CD14-positive monocyte (primary cell): ENCODE results near the gene DPM3. TPM values are rescaled to one million over a fixed set of nuclear protein-coding genes. Genes with fewer than 3 reads are reported as not detected.

Experiments
- DNase-seq, 3 donors: peaks; one replicate each; pipeline ENCODE4 v3.0.0-alpha.2; 2011 to 2022
- H2AFZ ChIP-seq: 2 replicates; pipeline ENCODE4 v1.6.0; 2012; ENCODE audit warnings: mild to moderate bottlenecking, low read depth, low read length, inconsistent platforms; ENCODE audit not compliant: insufficient read depth, poor library complexity, severe bottlenecking
- H3K27ac ChIP-seq, 2 donors: 1 replicate in 1 of 2; 2 replicates in 1 of 2; pipeline ENCODE4 v1.5.1; 2012 to 2013; ENCODE audit warnings: low read length in 2 of 2, control low read depth in 1 of 2, inconsistent platforms in 1 of 2, low read depth in 1 of 2, mild to moderate bottlenecking in 1 of 2
- H3K27me3 ChIP-seq, 2 donors: one replicate each; pipeline versions ENCODE4 v1.6.0 to v1.6.1; 2011 to 2013; ENCODE audit warnings: low read length in 2 of 2; ENCODE audit not compliant: control insufficient read depth in 2 of 2, insufficient read depth in 2 of 2
- H3K36me3 ChIP-seq, 2 donors: replicated peaks in 1 of 2; 1 replicate in 1 of 2; 2 replicates in 1 of 2; pipeline versions ENCODE4 v1.5.1 to v1.6.1; 2012 to 2013; ENCODE audit warnings: low read length in 2 of 2, control low read depth in 1 of 2, inconsistent platforms in 1 of 2, mild to moderate bottlenecking in 1 of 2; ENCODE audit not compliant: insufficient read depth in 2 of 2, control insufficient read depth in 1 of 2
- H3K4me1 ChIP-seq, 2 donors: 1 replicate in 1 of 2; 2 replicates in 1 of 2; pipeline versions ENCODE4 v1.5.1 to v1.6.1; 2012 to 2013; ENCODE audit warnings: low read length in 2 of 2, control low read depth in 1 of 2, inconsistent platforms in 1 of 2, mild to moderate bottlenecking in 1 of 2, moderate library complexity in 1 of 2; ENCODE audit not compliant: insufficient read depth in 2 of 2, control insufficient read depth in 1 of 2
- H3K4me2 ChIP-seq: replicated peaks from 2 replicates; pipeline ENCODE3; 2012; ENCODE audit warnings: low read length, moderate library complexity, mild to moderate bottlenecking; ENCODE audit not compliant: poor library complexity, severe bottlenecking; ENCODE audit errors: extremely low read depth
- H3K4me3 ChIP-seq, 3 experiments: fragments of 200-600 bp in 1 of 3; sonication (generic) in 1 of 3; replicated peaks in 1 of 3; 1 replicate in 2 of 3; 2 replicates in 1 of 3; pipeline ENCODE4 v1.5.1; 2011 to 2013; ENCODE audit warnings: low read length in 3 of 3, mild to moderate bottlenecking in 3 of 3, control low read depth in 2 of 3, low read depth in 2 of 3, inconsistent platforms in 1 of 3, moderate library complexity in 1 of 3
- H3K79me2 ChIP-seq: 2 replicates; pipeline ENCODE4 v1.6.0; 2012; ENCODE audit warnings: mild to moderate bottlenecking, control low read depth, inconsistent platforms, low read length, moderate library complexity; ENCODE audit not compliant: insufficient read depth
- H3K9ac ChIP-seq: 2 replicates; pipeline ENCODE4 v1.6.0; 2017; ENCODE audit warnings: low read length, mild to moderate bottlenecking; ENCODE audit not compliant: insufficient read depth, poor library complexity, severe bottlenecking
- H3K9me3 ChIP-seq, 2 donors: replicated peaks in 1 of 2; 1 replicate in 1 of 2; 2 replicates in 1 of 2; pipeline versions ENCODE4 v1.5.1 to v1.6.1; 2012 to 2013; ENCODE audit warnings: low read length in 2 of 2, control low read depth in 1 of 2; ENCODE audit not compliant: control insufficient read depth in 1 of 2, insufficient read depth in 1 of 2
- H4K20me1 ChIP-seq: 2 replicates; pipeline ENCODE4 v1.6.0; 2012; ENCODE audit warnings: mild to moderate bottlenecking, low read length, control low read depth, moderate library complexity; ENCODE audit not compliant: insufficient read depth
- H3K27ac Mint-ChIP-seq, 7 donors: one replicate each; pipeline ENCODE4 v1.8.0; 2020; ENCODE audit warnings: mild to moderate bottlenecking in 7 of 7, mixed read lengths in 7 of 7, moderate library complexity in 6 of 7, inconsistent platforms in 2 of 7
- H3K27me3 Mint-ChIP-seq, 3 donors: one replicate each; pipeline ENCODE4 v1.8.0; 2021 to 2022; ENCODE audit warnings: low read depth in 3 of 3, mild to moderate bottlenecking in 3 of 3, mixed read lengths in 3 of 3, moderate library complexity in 3 of 3, inconsistent platforms in 1 of 3
- H3K36me3 Mint-ChIP-seq, 2 donors: one replicate each; pipeline ENCODE4 v1.8.0; 2020; ENCODE audit warnings: mixed read lengths in 2 of 2, inconsistent platforms in 1 of 2, mild to moderate bottlenecking in 1 of 2
- H3K4me1 Mint-ChIP-seq: one replicate; pipeline ENCODE4 v1.8.0; 2020; ENCODE audit warnings: mild to moderate bottlenecking, mixed read lengths
- H3K4me3 Mint-ChIP-seq, 2 donors: one replicate each; pipeline ENCODE4 v1.8.0; 2020; ENCODE audit warnings: mild to moderate bottlenecking in 2 of 2, mixed read lengths in 2 of 2, moderate library complexity in 1 of 2
- H3K9me3 Mint-ChIP-seq, 7 donors: one replicate each; pipeline ENCODE4 v1.8.0; 2020 to 2022; ENCODE audit warnings: mixed read lengths in 7 of 7, mild to moderate bottlenecking in 6 of 7, moderate library complexity in 6 of 7, inconsistent platforms in 2 of 7
- WGBS: methylation state at CpG from one replicate; pipeline ENCODE4 v1.1.5; 2013; ENCODE audit warnings: missing lambda C conversion rate; ENCODE audit not compliant: insufficient coverage; 5-methylcytosine and 5-hydroxymethylcytosine counted together
- intact Hi-C, 2 donors: fragments of 100-400 bp; cut with micrococcal nuclease; formaldehyde crosslinking; loops; one replicate each; pipeline versions ENCODE4 v1.15.0 to v1.15.1; 2023
- polyA plus RNA-seq, 3 donors: library from polyadenylated mRNA; depleted of rRNA in 1 of 3; unstranded in 2 of 3; stranded (reverse) in 1 of 3; fragments of 300-500 nt in 2 of 3; fragments of >200 nt in 1 of 3; fragmentation: Illumina TruSeq in 2 of 3; gene quantifications; 1 replicate in 2 of 3; 2 replicates in 1 of 3; pipeline ENCODE4 v1.2.3, GENCODE V29; 2012 to 2021
- TF ChIP-seq, protein P1 (sequence below): fragments of 200-600 bp; IDR thresholded peaks from one replicate; pipeline ENCODE4 v1.8.0; 2022; ENCODE audit warnings: antibody characterized with exemption, mild to moderate bottlenecking

DPM3 gene
- polyA plus RNA-seq, 3 donors: 99.9 to 141 (median 105) TPM

DNA sequence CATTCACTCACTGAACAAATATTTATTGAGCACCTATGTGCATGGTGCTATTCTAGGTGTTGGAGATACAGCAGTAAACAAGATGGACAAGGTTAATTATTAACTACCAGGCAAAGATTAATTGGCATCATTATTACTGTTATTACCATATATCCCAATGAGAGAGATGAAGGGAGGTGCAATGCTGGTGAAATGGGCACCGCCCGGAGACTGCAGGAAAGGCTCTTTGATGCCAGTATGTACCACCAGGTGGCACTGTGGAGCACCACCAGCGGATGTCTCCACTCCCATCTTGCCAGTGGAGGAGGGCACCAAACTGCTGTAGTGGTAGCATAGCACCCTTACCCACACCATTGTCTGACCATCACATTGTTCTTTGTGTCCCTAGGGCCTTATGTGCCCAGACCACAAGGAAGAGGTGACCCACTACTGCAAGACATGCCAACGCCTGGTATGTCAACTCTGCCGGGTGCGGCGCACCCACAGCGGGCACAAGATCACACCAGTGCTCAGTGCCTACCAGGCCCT lies 36.3 kb upstream of the DPM3 start:
- TF ChIP-seq, protein P1, sequence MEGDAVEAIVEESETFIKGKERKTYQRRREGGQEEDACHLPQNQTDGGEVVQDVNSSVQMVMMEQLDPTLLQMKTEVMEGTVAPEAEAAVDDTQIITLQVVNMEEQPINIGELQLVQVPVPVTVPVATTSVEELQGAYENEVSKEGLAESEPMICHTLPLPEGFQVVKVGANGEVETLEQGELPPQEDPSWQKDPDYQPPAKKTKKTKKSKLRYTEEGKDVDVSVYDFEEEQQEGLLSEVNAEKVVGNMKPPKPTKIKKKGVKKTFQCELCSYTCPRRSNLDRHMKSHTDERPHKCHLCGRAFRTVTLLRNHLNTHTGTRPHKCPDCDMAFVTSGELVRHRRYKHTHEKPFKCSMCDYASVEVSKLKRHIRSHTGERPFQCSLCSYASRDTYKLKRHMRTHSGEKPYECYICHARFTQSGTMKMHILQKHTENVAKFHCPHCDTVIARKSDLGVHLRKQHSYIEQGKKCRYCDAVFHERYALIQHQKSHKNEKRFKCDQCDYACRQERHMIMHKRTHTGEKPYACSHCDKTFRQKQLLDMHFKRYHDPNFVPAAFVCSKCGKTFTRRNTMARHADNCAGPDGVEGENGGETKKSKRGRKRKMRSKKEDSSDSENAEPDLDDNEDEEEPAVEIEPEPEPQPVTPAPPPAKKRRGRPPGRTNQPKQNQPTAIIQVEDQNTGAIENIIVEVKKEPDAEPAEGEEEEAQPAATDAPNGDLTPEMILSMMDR: peak; percentile 92
- peak; percentile 73 to 76 (median 73) for DNase-seq
- no peaks in the 10 kb centered on the region for H3K9me3 Mint-ChIP-seq
- H3K4me1 ChIP-seq: peaks cover 42 to 52% of the 10 kb centered on the region in 2 donors
- 63% methylated on average over 3 of the region's 8 CpGs for WGBS
- no peak overlapping the region for H3K27ac ChIP-seq
- intact Hi-C loops: no loop called here
- no peaks in the 10 kb centered on the region for H3K36me3 ChIP-seq
- H2AFZ ChIP-seq: no peak overlapping the region
- peaks cover 4 to 22% (median 21%) of the 10 kb centered on the region in 3 donors for H3K27me3 Mint-ChIP-seq
- H3K36me3 Mint-ChIP-seq: peaks cover 0 to under 1% of the 10 kb centered on the region in 2 donors
- no peak overlapping the region for H3K4me3 ChIP-seq
- peaks cover 48% of the 10 kb centered on the region for H3K4me1 Mint-ChIP-seq
- H3K4me3 Mint-ChIP-seq: no peak overlapping the region
- no peak overlapping the region for H3K4me2 ChIP-seq
- peak overlapping the region in 1 of 7 donors; percentile 30 for H3K27ac Mint-ChIP-seq
- no peaks in the 10 kb centered on the region for H3K27me3 ChIP-seq
- H4K20me1 ChIP-seq: no peaks in the 10 kb centered on the region
- H3K79me2 ChIP-seq: peaks cover 17% of the 10 kb centered on the region
- H3K9ac ChIP-seq: no peak overlapping the region
- no peaks in the 10 kb centered on the region for H3K9me3 ChIP-seq

DNA sequence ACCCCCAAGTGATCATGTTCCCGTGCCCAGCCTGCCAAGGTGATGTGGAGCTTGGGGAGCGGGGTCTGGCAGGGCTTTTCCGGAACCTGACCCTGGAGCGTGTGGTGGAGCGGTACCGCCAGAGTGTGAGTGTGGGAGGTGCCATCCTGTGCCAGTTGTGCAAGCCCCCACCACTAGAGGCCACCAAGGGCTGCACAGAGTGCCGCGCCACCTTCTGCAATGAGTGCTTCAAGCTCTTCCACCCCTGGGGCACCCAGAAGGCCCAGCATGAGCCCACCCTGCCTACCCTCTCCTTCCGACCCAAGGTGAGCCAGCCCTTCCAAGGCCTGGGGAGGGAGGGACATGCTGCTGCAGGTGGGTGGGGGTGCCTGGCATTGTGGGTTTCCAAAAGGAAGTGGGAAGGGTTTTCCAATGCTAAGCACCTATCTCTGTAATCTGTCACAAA lies 35.6 kb upstream of the DPM3 start:
- peaks cover 42 to 52% of the 10 kb centered on the region in 2 donors for H3K4me1 ChIP-seq
- no peak overlapping the region for H3K4me2 ChIP-seq

More for the DNA sequence above, 35.6 kb upstream of the DPM3 start:
- Histone ChIP-seq H3K79me2 (peaks cover 21% of the 10 kb centered on the region), H4K20me1 (no peaks in the 10 kb centered on the region), H3K4me3 (no peak overlapping the region), H3K36me3 (no peaks in the 10 kb centered on the region), H2AFZ (no peak overlapping the region), H3K9ac (no peak overlapping the region), H3K27ac (no peak overlapping the region), H3K27me3 (no peaks in the 10 kb centered on the region), H3K9me3 (no peaks in the 10 kb centered on the region)
- intact Hi-C loops: no loop called here
- TF ChIP-seq, protein P1: no peak
- Mint-ChIP-seq H3K27me3 (peaks cover 4 to 22% (median 21%) of the 10 kb centered on the region in 3 donors), H3K4me3 (no peak overlapping the region), H3K9me3 (no peaks in the 10 kb centered on the region), H3K27ac (no peak overlapping the region), H3K36me3 (peaks cover 3 to 5% of the 10 kb centered on the region in 2 donors), H3K4me1 (peaks cover 46% of the 10 kb centered on the region)
- peak in 1 of 3 donors; percentile 11 for DNase-seq
- 76% methylated on average over 6 of the region's 9 CpGs for WGBS
